WERI-Rb-1 (cell line): ENCODE results near the gene SIGLEC8.

Experiments used
- DNase-seq: peaks from one replicate; pipeline ENCODE4 v3.0.0-alpha.2; 2020
- H3K27ac ChIP-seq: fragments of 250-450 bp; sonication (Bioruptor Pico); 2 replicates; pipeline ENCODE4 v1.5.1; 2020; ENCODE audit warnings: mild to moderate bottlenecking, moderate library complexity
- H3K27me3 ChIP-seq: fragments of 250-450 bp; sonication (Bioruptor Pico); 2 replicates; pipeline ENCODE4 v1.5.1; 2021; ENCODE audit warnings: mild to moderate bottlenecking, low read depth, moderate library complexity; ENCODE audit not compliant: insufficient read depth, severe bottlenecking
- H3K36me3 ChIP-seq: fragments of 250-450 bp; sonication (Bioruptor Pico); 2 replicates; pipeline ENCODE4 v1.5.1; 2020; ENCODE audit warnings: mild to moderate bottlenecking, moderate library complexity
- H3K4me3 ChIP-seq: 2 replicates; pipeline ENCODE4 v1.5.1; 2011; ENCODE audit warnings: low read depth, mild to moderate bottlenecking, control low read depth, low read length
- H3K9me3 ChIP-seq: fragments of 250-450 bp; sonication (Bioruptor Pico); 2 replicates; pipeline ENCODE4 v1.5.1; 2021; ENCODE audit warnings: mild to moderate bottlenecking, moderate library complexity; ENCODE audit not compliant: severe bottlenecking
- TF ChIP-seq, protein P1 (sequence below): IDR thresholded peaks from 2 replicates; pipeline ENCODE4 v1.5.1; 2011; ENCODE audit warnings: low read depth, mild to moderate bottlenecking, control low read depth, inconsistent platforms, low read length

The SIGLEC8 gene

DNA sequence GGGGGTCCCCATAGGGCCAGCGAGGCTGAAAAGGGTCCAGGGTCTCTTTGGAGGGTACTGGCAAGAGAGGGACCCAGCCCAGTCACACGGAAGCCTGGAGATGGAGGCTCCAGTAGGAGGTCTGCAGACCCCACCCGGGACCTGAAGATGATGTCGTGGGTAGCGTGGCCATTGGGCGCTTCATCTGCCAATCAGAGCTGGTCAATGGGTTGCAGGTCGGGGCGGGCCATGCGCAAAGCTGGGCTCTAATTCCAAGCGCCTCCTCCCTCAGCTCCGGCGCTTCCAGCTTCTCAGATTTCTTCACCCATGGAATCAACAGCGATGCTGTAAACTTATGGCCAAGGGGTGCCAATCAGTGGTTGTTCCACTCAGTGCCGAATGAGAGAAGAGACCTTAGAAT is 32.4 kb upstream of the SIGLEC8 start:
- TF ChIP-seq, protein P1, sequence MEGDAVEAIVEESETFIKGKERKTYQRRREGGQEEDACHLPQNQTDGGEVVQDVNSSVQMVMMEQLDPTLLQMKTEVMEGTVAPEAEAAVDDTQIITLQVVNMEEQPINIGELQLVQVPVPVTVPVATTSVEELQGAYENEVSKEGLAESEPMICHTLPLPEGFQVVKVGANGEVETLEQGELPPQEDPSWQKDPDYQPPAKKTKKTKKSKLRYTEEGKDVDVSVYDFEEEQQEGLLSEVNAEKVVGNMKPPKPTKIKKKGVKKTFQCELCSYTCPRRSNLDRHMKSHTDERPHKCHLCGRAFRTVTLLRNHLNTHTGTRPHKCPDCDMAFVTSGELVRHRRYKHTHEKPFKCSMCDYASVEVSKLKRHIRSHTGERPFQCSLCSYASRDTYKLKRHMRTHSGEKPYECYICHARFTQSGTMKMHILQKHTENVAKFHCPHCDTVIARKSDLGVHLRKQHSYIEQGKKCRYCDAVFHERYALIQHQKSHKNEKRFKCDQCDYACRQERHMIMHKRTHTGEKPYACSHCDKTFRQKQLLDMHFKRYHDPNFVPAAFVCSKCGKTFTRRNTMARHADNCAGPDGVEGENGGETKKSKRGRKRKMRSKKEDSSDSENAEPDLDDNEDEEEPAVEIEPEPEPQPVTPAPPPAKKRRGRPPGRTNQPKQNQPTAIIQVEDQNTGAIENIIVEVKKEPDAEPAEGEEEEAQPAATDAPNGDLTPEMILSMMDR: no peak
- DNase-seq: no peak
- no peaks in the 10 kb centered on the region for H3K36me3 ChIP-seq
- H3K9me3 ChIP-seq: no peaks in the 10 kb centered on the region
- no peak overlapping the region for H3K27ac ChIP-seq
- no peak overlapping the region for H3K4me3 ChIP-seq
- peaks cover 84% of the 10 kb centered on the region for H3K27me3 ChIP-seq

DNA sequence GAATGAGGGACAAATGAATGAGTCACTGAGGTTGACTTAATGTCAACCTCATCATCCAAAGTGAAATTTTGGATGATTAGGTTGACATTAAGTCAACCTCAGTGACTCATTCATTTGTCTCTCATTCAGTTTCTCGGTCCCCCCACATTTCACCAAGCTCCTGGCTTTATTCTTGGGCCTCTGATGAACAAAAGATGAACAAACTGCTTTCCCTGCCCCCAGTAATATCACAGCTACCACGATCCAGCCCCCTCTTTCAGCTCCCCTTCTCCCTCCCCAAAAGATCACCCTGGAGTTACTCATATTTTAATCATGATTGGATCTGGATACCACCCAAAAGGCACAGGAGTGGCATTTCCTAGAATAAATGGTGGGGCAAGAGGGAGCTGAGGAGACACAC is 30.9 kb upstream of the SIGLEC8 start:
- Histone ChIP-seq H3K36me3 (no peaks in the 10 kb centered on the region), H3K4me3 (no peak overlapping the region), H3K27me3 (peaks cover 89% of the 10 kb centered on the region), H3K27ac (no peak overlapping the region), H3K9me3 (no peaks in the 10 kb centered on the region)
- no peak for DNase-seq
- TF ChIP-seq, protein P1: no peak

DNA sequence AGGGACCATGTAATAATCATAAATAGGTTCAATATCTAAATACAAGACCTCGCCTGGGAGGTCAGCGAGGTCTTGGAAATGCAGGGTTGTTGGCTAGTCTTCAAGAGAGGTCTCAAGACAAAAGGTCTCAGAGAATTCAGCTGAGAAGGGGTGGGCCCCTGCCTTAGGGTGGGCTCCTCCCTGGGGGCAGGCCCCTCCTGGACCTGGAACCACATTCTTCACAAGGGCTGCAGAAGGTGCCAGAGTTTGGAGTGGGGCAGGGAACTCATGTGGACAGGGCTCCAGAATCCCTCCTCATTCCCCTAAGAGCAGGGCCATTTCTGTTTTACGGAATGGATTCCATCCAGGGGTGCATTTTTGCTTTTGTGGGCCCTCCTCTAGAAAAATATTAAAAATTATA is 30.2 kb upstream of the SIGLEC8 start:
- TF ChIP-seq, protein P1: no peak
- Histone ChIP-seq H3K36me3 (no peaks in the 10 kb centered on the region), H3K27me3 (peaks cover 88% of the 10 kb centered on the region), H3K4me3 (no peak overlapping the region), H3K27ac (no peak overlapping the region), H3K9me3 (no peaks in the 10 kb centered on the region)
- no peak for DNase-seq

DNA sequence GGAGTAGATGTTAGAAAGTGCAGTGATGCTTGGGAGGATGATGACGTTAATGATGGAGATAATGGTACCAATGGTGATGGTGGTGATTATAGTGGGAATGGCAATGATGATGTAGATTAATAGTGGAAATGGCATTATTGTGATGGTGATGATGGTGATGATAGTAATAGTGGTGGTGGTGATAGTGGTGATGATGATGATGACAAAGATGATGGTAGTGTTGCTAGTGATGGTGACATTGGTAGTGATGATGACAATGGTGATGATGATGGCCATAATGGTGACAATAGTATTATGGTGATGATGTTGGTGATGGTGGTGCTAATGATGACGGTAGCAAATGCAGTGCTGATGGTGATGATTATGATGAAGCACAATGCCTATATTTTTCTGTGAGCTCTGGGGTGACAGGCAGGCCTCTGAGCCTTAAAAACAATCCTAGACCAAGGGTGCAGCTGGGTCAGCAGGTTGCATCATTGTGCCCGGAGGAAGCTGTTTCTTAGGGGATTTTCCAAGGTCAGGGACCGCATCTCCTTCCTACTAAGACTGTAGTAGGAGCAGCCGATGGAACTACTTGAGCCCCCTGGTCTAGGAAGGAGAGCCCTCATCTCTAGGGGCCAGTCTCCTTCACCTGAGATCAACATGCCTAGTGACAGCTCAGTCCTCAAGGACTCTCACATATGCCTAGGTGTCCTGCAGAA is 27.9 kb upstream of the SIGLEC8 start:
- H3K4me3 ChIP-seq: no peak overlapping the region
- TF ChIP-seq, protein P1: no peak
- DNase-seq: no peak
- H3K36me3 ChIP-seq: no peaks in the 10 kb centered on the region
- H3K9me3 ChIP-seq: no peaks in the 10 kb centered on the region
- peaks cover 88% of the 10 kb centered on the region for H3K27me3 ChIP-seq
- H3K27ac ChIP-seq: no peak overlapping the region

DNA sequence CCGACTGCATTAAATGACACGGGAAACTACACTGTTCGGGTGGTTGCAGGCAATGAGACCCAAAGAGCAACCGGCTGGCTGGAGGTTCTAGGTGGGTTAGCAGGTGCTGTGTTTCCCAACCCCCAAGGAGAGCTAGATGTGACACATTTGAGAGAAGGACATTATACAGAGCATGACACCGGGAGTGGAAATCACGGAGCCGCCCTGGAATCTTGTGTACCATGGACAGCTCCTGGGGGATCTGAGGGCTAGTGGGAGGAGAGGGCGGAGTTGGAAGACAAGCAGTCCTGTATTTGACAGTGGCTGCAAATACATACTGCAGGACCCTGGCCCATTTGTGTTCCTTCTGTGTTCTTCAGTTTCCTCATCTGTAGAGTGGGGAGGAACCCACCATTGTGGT is 22.3 kb upstream of the SIGLEC8 start:
- Histone ChIP-seq H3K27ac (no peak overlapping the region), H3K4me3 (no peak overlapping the region), H3K36me3 (no peaks in the 10 kb centered on the region), H3K27me3 (peaks cover 90% of the 10 kb centered on the region), H3K9me3 (peaks cover 2% of the 10 kb centered on the region)
- TF ChIP-seq, protein P1: no peak
- no peak for DNase-seq
